ENCODE results near the gene CBX4. TPM values are rescaled to one million over a fixed set of nuclear protein-coding genes. Genes with fewer than 3 reads are reported as not detected.

CBX4 gene
- total and polyA plus RNA-seq, 4 donors: 16.2 to 46.8 (median 30.6) TPM

- H3K27me3 ChIP-seq (ENCODE audit: control insufficient read depth, insufficient read depth, low read length): no peaks in the 10 kb centered on the region
Observed at GRCh38 chr17:79851461-79851817, 12.2 kb upstream of the CBX4 start.

GRCh38 chr17:79850571-79851460, 11.6 kb upstream of the CBX4 start:
- no peaks in the 10 kb centered on the region for H3K36me3 ChIP-seq (ENCODE audit: control insufficient read depth, insufficient read depth, low read length)
- no peak overlapping the region for H3K27ac ChIP-seq (ENCODE audit: low read depth, low read length)
- H3K4me1 ChIP-seq (ENCODE audit: control insufficient read depth, insufficient read depth, low read length): peaks cover 8% of the 10 kb centered on the region
- no peak for DNase-seq (ENCODE audit: low read depth in 4 of 6, low spot score in 6 of 6)
- H3K27me3 ChIP-seq (ENCODE audit: control insufficient read depth, insufficient read depth, low read length): no peaks in the 10 kb centered on the region
- H3K9me3 ChIP-seq (ENCODE audit: control insufficient read depth, insufficient read depth, low read length): no peaks in the 10 kb centered on the region
- no peak overlapping the region for H3K4me3 ChIP-seq (ENCODE audit: low read depth, low read length)
- WGBS (ENCODE audit: insufficient coverage): 97% methylated on average over 15 of the region's 18 CpGs

More at GRCh38 chr17:79851461-79851817, 12.2 kb upstream of the CBX4 start:
- no peak for DNase-seq (ENCODE audit: low read depth in 4 of 6, low spot score in 6 of 6)
- Histone ChIP-seq H3K4me3 (ENCODE audit: low read depth, low read length) (no peak overlapping the region), H3K27ac (ENCODE audit: low read depth, low read length) (no peak overlapping the region), H3K36me3 (ENCODE audit: control insufficient read depth, insufficient read depth, low read length) (no peaks in the 10 kb centered on the region), H3K4me1 (ENCODE audit: control insufficient read depth, insufficient read depth, low read length) (peaks cover 8% of the 10 kb centered on the region), H3K9me3 (ENCODE audit: control insufficient read depth, insufficient read depth, low read length) (no peaks in the 10 kb centered on the region)
- 78% methylated on average over 7 of the region's 11 CpGs for WGBS (ENCODE audit: insufficient coverage)

DNA sequence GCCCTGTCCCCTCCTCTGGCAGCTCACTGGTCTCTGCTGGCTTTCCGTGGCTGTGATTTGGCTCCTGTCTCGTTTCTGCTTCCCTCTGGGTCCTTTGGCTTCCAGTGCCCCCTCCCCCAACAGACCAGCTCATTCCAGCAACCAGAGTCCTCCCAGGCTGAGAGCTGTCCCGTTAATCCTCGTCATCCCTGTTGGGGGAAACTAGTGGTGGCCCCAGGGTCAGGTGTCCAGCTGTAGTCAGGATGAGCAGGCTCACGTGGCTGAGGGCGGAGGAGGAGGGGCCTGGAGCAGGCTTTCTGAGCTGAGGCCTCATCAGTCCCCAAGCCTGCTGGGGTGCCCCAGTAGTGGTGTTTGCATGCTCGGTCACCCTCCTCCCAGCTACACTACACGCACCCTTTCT, 10.7 kb upstream of the CBX4 start:
- Histone ChIP-seq H3K36me3 (ENCODE audit: control insufficient read depth, insufficient read depth, low read length) (no peaks in the 10 kb centered on the region), H3K4me3 (ENCODE audit: low read depth, low read length) (no peak overlapping the region), H3K4me1 (ENCODE audit: control insufficient read depth, insufficient read depth, low read length) (peaks cover 8% of the 10 kb centered on the region), H3K27me3 (ENCODE audit: control insufficient read depth, insufficient read depth, low read length) (no peaks in the 10 kb centered on the region), H3K27ac (ENCODE audit: low read depth, low read length) (no peak overlapping the region), H3K9me3 (ENCODE audit: control insufficient read depth, insufficient read depth, low read length) (no peaks in the 10 kb centered on the region)
- no peak for DNase-seq (ENCODE audit: low read depth in 4 of 6, low spot score in 6 of 6)
- 49% methylated on average over 8 of the region's 8 CpGs for WGBS (ENCODE audit: insufficient coverage)

GRCh38 chr17:79848370-79848766, 9.1 kb upstream of the CBX4 start:
- Histone ChIP-seq H3K4me1 (ENCODE audit: control insufficient read depth, insufficient read depth, low read length) (peaks cover 21% of the 10 kb centered on the region), H3K36me3 (ENCODE audit: control insufficient read depth, insufficient read depth, low read length) (no peaks in the 10 kb centered on the region), H3K27me3 (ENCODE audit: control insufficient read depth, insufficient read depth, low read length) (peaks cover 6% of the 10 kb centered on the region), H3K4me3 (ENCODE audit: low read depth, low read length) (no peak overlapping the region), H3K9me3 (ENCODE audit: control insufficient read depth, insufficient read depth, low read length) (no peaks in the 10 kb centered on the region), H3K27ac (ENCODE audit: low read depth, low read length) (no peak overlapping the region)
- 62% methylated on average over 6 of the region's 8 CpGs for WGBS (ENCODE audit: insufficient coverage)
- DNase-seq (ENCODE audit: low read depth in 4 of 6, low spot score in 6 of 6): no peak

DNA sequence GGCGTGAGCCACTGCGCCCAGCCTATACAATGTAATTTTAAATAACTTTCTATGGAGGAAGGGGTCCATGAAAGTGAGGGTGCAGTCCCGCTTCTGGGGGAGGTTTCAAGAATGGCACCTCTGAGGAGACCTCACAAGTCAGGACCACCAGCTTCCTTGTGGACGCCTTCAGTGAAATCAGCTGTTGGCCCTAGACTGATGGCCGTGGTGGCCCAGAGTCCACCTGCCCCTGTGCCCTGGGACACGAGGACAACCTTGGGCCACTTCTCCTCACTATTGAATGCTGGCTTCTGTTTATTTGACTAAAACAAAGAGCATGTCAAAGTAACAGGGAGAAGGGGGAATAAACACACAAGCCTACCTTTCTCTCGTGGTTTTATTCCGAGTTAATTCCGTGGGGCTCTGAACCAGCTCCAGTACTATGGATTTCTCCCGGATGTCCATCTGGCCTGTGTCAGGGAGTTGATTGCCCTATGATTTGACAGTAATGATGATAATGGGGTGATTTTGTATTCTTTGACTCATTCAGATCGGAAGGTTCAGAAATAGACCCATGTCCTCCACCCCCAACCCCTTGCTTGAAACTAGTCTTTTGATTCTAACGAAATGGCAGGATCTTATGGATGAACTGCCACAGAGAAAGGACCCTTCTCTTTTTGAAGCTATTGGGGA, 8.6 kb upstream of the CBX4 start:
- H3K9me3 ChIP-seq (ENCODE audit: control insufficient read depth, insufficient read depth, low read length): no peaks in the 10 kb centered on the region
- 89% methylated on average over 4 of the region's 12 CpGs for WGBS (ENCODE audit: insufficient coverage)
- no peak for DNase-seq (ENCODE audit: low read depth in 4 of 6, low spot score in 6 of 6)
- no peaks in the 10 kb centered on the region for H3K36me3 ChIP-seq (ENCODE audit: control insufficient read depth, insufficient read depth, low read length)
- no peak overlapping the region for H3K27ac ChIP-seq (ENCODE audit: low read depth, low read length)
- H3K27me3 ChIP-seq (ENCODE audit: control insufficient read depth, insufficient read depth, low read length): peaks cover 11% of the 10 kb centered on the region
- H3K4me3 ChIP-seq (ENCODE audit: low read depth, low read length): no peak overlapping the region
- H3K4me1 ChIP-seq (ENCODE audit: control insufficient read depth, insufficient read depth, low read length): peaks cover 27% of the 10 kb centered on the region

GRCh38 chr17:79845601-79845949, 6.3 kb upstream of the CBX4 start:
- no peak for DNase-seq (ENCODE audit: low read depth in 4 of 6, low spot score in 6 of 6)
- H3K4me1 ChIP-seq (ENCODE audit: control insufficient read depth, insufficient read depth, low read length): peaks cover 49% of the 10 kb centered on the region
- no peak overlapping the region for H3K4me3 ChIP-seq (ENCODE audit: low read depth, low read length)
- H3K27me3 ChIP-seq (ENCODE audit: control insufficient read depth, insufficient read depth, low read length): peaks cover 33% of the 10 kb centered on the region
- no peaks in the 10 kb centered on the region for H3K36me3 ChIP-seq (ENCODE audit: control insufficient read depth, insufficient read depth, low read length)
- 38% methylated on average over 5 of the region's 7 CpGs for WGBS (ENCODE audit: insufficient coverage)
- H3K9me3 ChIP-seq (ENCODE audit: control insufficient read depth, insufficient read depth, low read length): no peaks in the 10 kb centered on the region
- peak overlapping the region; percentile 67 for H3K27ac ChIP-seq (ENCODE audit: low read depth, low read length)

GRCh38 chr17:79844869-79845600, 5.8 kb upstream of the CBX4 start:
- H3K27me3 ChIP-seq (ENCODE audit: control insufficient read depth, insufficient read depth, low read length): peaks cover 38% of the 10 kb centered on the region
- no peaks in the 10 kb centered on the region for H3K36me3 ChIP-seq (ENCODE audit: control insufficient read depth, insufficient read depth, low read length)
- H3K9me3 ChIP-seq (ENCODE audit: control insufficient read depth, insufficient read depth, low read length): no peaks in the 10 kb centered on the region
- H3K27ac ChIP-seq (ENCODE audit: low read depth, low read length): peak overlapping the region; percentile 67
- H3K4me3 ChIP-seq (ENCODE audit: low read depth, low read length): no peak overlapping the region
- peaks cover 53% of the 10 kb centered on the region for H3K4me1 ChIP-seq (ENCODE audit: control insufficient read depth, insufficient read depth, low read length)
- DNase-seq (ENCODE audit: low read depth in 4 of 6, low spot score in 6 of 6): peak in 1 of 6 donors; percentile 62
- WGBS (ENCODE audit: insufficient coverage): 7% methylated on average over 27 of the region's 38 CpGs

DNA sequence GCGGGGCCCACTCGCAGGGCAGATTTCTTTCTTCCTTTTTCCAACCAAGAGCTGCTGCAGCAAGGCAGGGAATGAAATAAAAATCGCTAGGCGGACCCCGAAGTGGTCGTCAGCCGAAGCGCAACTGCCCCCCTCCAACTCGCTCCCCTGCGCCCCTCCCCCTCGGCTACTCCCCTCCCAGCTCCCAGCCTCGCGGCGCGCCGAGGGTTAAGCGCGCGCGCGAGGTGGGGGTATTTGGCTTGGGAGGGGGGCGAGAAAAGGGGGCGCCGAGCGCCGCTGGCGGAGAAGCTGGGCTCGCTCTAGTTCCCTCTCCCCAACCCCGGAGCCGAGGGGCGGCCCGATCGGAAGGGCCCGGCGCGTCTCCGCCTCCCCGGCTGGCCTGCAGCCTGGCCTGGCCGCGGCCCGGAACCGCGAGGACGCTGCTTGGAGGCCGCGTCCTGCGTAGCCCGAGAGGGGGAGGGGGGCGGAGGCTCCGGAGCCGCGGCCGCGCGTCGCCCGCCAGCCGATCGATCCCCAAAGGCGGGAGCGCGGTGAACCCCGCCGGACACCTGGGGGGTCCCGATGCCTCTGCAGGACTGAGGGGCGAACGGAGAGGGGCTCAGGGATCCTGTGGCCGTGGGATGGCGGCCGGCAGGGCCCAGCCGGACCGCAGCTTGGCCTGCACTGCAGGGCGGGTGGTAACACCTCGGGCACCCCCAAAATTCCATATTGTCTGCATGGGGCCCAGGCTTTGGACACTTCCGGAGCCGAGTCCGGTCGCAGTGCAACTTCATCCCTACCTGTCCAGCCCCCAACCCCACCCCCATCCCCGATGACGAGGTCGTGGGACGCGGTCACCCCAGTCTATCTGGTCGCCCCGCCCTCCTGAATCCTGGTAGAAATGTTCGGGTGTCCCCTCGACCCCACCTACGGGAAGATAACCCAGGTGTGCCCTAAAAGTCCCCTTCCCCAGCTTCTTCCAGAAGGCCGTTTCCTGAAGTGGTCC, 4.9 kb upstream of the CBX4 start:
- H3K36me3 ChIP-seq (ENCODE audit: control insufficient read depth, insufficient read depth, low read length): no peaks in the 10 kb centered on the region
- H3K27me3 ChIP-seq (ENCODE audit: control insufficient read depth, insufficient read depth, low read length): peaks cover 40% of the 10 kb centered on the region
- H3K4me1 ChIP-seq (ENCODE audit: control insufficient read depth, insufficient read depth, low read length): peaks cover 58% of the 10 kb centered on the region
- DNase-seq (ENCODE audit: low read depth in 4 of 6, low spot score in 6 of 6): peak in 2 of 6 donors; percentile 78 to 85
- H3K9me3 ChIP-seq (ENCODE audit: control insufficient read depth, insufficient read depth, low read length): no peaks in the 10 kb centered on the region
- peak overlapping the region; percentile 15 for H3K27ac ChIP-seq (ENCODE audit: low read depth, low read length)
- under 1% methylated on average over 81 of the region's 89 CpGs for WGBS (ENCODE audit: insufficient coverage)
- H3K4me3 ChIP-seq (ENCODE audit: low read depth, low read length): peak overlapping the region; percentile 54

DNA sequence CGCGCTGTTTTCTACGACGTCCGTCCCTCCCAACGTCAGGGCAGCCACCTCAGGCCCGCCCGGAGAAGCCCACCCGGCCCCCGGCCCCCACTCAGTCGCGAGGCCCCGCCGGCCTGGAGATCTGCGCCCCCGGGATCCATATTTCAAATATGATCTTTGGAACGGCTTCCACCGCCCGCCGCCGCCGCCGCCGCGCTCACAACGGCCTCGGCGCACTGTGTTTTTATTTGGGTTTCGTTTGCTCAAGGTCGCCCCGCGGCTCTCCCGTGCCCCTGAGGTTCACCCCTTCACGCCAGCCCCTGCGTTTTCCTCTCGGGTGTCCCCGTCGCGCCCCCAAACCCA, 4.2 kb upstream of the CBX4 start:
- Histone ChIP-seq H3K27me3 (ENCODE audit: control insufficient read depth, insufficient read depth, low read length) (peaks cover 40% of the 10 kb centered on the region), H3K27ac (ENCODE audit: low read depth, low read length) (peak overlapping the region; percentile 15), H3K4me3 (ENCODE audit: low read depth, low read length) (peak overlapping the region; percentile 54), H3K36me3 (ENCODE audit: control insufficient read depth, insufficient read depth, low read length) (no peaks in the 10 kb centered on the region), H3K4me1 (ENCODE audit: control insufficient read depth, insufficient read depth, low read length) (peaks cover 58% of the 10 kb centered on the region), H3K9me3 (ENCODE audit: control insufficient read depth, insufficient read depth, low read length) (no peaks in the 10 kb centered on the region)
- under 1% methylated on average over 39 of the region's 39 CpGs for WGBS (ENCODE audit: insufficient coverage)
- no peak for DNase-seq (ENCODE audit: low read depth in 4 of 6, low spot score in 6 of 6)
